NCI-H226 (cell line): ENCODE measurements around the gene HOXB7.
A peak's percentile ranks its signal among the peaks of the same experiment; 100 is the strongest.

Experiments
- DNase-seq: peaks from one replicate; pipeline ENCODE4 v3.0.0-alpha.2; 2015

HOXB7 gene

GRCh38 chr17:48606892-48607614 lies 3.8 kb downstream of the HOXB7 start:
- DNase-seq: no peak

GRCh38 chr17:48605991-48606891 lies 4.6 kb downstream of the HOXB7 start:
- DNase-seq: no peak

- DNase-seq: no peak
These were observed 5.4 kb downstream of the HOXB7 start for GRCh38 chr17:48605409-48605919.

GRCh38 chr17:48604770-48605329 lies 6.0 kb downstream of the HOXB7 start, which contains the start of gene HOXB6:
Gene HOXB6 (minus strand): TSS chr17:48604986. CDS start chr17:48598150, 6,836 bp downstream.
- no peak for DNase-seq

GRCh38 chr17:48603959-48604769 lies 6.7 kb downstream of the HOXB7 start:
- no peak for DNase-seq

GRCh38 chr17:48601539-48602425 lies 9.0 kb downstream of the HOXB7 start:
- DNase-seq: no peak

GRCh38 chr17:48601207-48601538 lies 9.6 kb downstream of the HOXB7 start:
- DNase-seq: no peak

GRCh38 chr17:48600244-48601098 lies 10.3 kb downstream of the HOXB7 start:
- peak; percentile 45 for DNase-seq

GRCh38 chr17:48599354-48599753 lies 11.5 kb downstream of the HOXB7 start:
- DNase-seq: no peak

GRCh38 chr17:48598736-48599135 lies 12.1 kb downstream of the HOXB7 start:
- no peak for DNase-seq

GRCh38 chr17:48597778-48598631 lies 12.8 kb downstream of the HOXB7 start:
- no peak for DNase-seq

GRCh38 chr17:48597528-48597777 lies 13.4 kb downstream of the HOXB7 start:
- no peak for DNase-seq

GRCh38 chr17:48596735-48597527 lies 13.9 kb downstream of the HOXB7 start:
- DNase-seq: no peak

- no peak for DNase-seq
These were observed 14.7 kb downstream of the HOXB7 start for GRCh38 chr17:48596000-48596734.

- DNase-seq: no peak
These were observed 15.4 kb downstream of the HOXB7 start for GRCh38 chr17:48595278-48595999.

- no peak for DNase-seq
These were observed 16.1 kb downstream of the HOXB7 start for GRCh38 chr17:48594538-48595277.
